Neural cell (in vitro differentiated cells): ENCODE data around the gene TSKU. TPM values are rescaled to one million over a fixed set of nuclear protein-coding genes. Genes with fewer than 3 reads are reported as not detected.

ENCODE experiments used
- H2AFZ ChIP-seq: fragments of 200-600, 300-800 bp; sonication (generic), shearing (Covaris generic); 2 replicates; pipeline ENCODE4 v1.6.0; 2014; ENCODE audit warnings: low read depth, mild to moderate bottlenecking, antibody characterized with exemption, low read length, moderate library complexity
- H3F3A ChIP-seq: fragments of 200-600 bp; shearing (Covaris generic); 2 replicates; pipeline ENCODE4 v1.6.1; 2016; ENCODE audit warnings: mild to moderate bottlenecking, moderate library complexity, mixed read lengths, antibody characterized with exemption, low read length; ENCODE audit not compliant: insufficient read depth, poor library complexity, severe bottlenecking
- H3K27ac ChIP-seq: fragments of 200-600, 300-800 bp; sonication (generic), shearing (Covaris generic); 2 replicates; pipeline ENCODE4 v1.5.1; 2014; ENCODE audit warnings: mild to moderate bottlenecking, low read length, moderate library complexity
- H3K27me3 ChIP-seq: fragments of 300-800, 200-600 bp; sonication (generic), shearing (Covaris generic); 2 replicates; pipeline ENCODE4 v1.6.0; 2014; ENCODE audit warnings: mild to moderate bottlenecking, low read depth, low read length, moderate library complexity; ENCODE audit not compliant: insufficient read depth
- H3K36me3 ChIP-seq: fragments of 300-800, 200-600 bp; sonication (generic), shearing (Covaris generic); 2 replicates; pipeline ENCODE4 v1.5.1; 2014; ENCODE audit warnings: mild to moderate bottlenecking, antibody characterized with exemption, low read length, moderate library complexity; ENCODE audit not compliant: insufficient read depth
- H3K4me2 ChIP-seq: fragments of 300-800, 200-600 bp; sonication (generic), shearing (Covaris generic); 2 replicates; pipeline ENCODE4 v1.6.0; 2014; ENCODE audit warnings: mild to moderate bottlenecking, low read length
- H3K4me3 ChIP-seq: fragments of 300-800, 200-600 bp; sonication (generic), shearing (Covaris generic); 2 replicates; pipeline ENCODE4 v1.5.1; 2014; ENCODE audit warnings: mild to moderate bottlenecking, low read length, moderate library complexity
- H3K79me2 ChIP-seq: fragments of 200-600 bp; shearing (Covaris generic); replicated peaks from 2 replicates; pipeline ENCODE4 v1.6.0; 2014; ENCODE audit warnings: mild to moderate bottlenecking, low read length, moderate library complexity; ENCODE audit not compliant: insufficient read depth
- H3K9ac ChIP-seq: fragments of 300-800, 200-600 bp; sonication (generic), shearing (Covaris generic); 2 replicates; pipeline ENCODE4 v1.6.1; 2016; ENCODE audit warnings: mild to moderate bottlenecking, low read length, mixed read lengths
- H3K9me2 ChIP-seq: fragments of 200-600 bp; shearing (Covaris generic); 2 replicates; pipeline ENCODE4 v1.6.1; 2016; ENCODE audit warnings: mild to moderate bottlenecking, low read length, mixed read lengths; ENCODE audit not compliant: insufficient read depth
- H3K9me3 ChIP-seq: fragments of 200-600, 300-800 bp; sonication (generic), shearing (Covaris generic); 2 replicates; pipeline ENCODE4 v1.6.1; 2016; ENCODE audit warnings: mild to moderate bottlenecking, mixed run types, low read length, moderate library complexity, mixed read lengths
- H4K20me1 ChIP-seq: fragments of 200-600 bp; shearing (Covaris generic); 2 replicates; pipeline ENCODE4 v1.6.1; 2016; ENCODE audit warnings: mild to moderate bottlenecking, mixed run types; ENCODE audit not compliant: insufficient read depth
- EP300 ChIP-seq: fragments of 450-650 bp; conservative IDR thresholded peaks from 2 replicates; pipeline ENCODE4 v1.6.1; 2014; ENCODE audit warnings: antibody characterized with exemption, mild to moderate bottlenecking, moderate library complexity; ENCODE audit not compliant: poor library complexity, severe bottlenecking
- EZH2 ChIP-seq: fragments of 200-600, 300-800 bp; shearing (Covaris generic), sonication (generic); IDR thresholded peaks from 2 replicates; pipeline ENCODE4 v1.6.1; 2014; ENCODE audit warnings: antibody characterized with exemption, low read length, borderline replicate concordance, mild to moderate bottlenecking; ENCODE audit not compliant: insufficient read depth, poor library complexity, severe bottlenecking
- MXI1 ChIP-seq: fragments of 450-650 bp; conservative IDR thresholded peaks from 2 replicates; pipeline ENCODE4 v1.6.1; 2014; ENCODE audit warnings: antibody characterized with exemption, mild to moderate bottlenecking; ENCODE audit not compliant: poor library complexity, severe bottlenecking
- RAD21 ChIP-seq: fragments of 450-650 bp; conservative IDR thresholded peaks from 2 replicates; pipeline ENCODE4 v1.6.1; 2014; ENCODE audit warnings: antibody characterized with exemption, mild to moderate bottlenecking, moderate library complexity
- SMC3 ChIP-seq: fragments of 450-650 bp; conservative IDR thresholded peaks from 2 replicates; pipeline ENCODE4 v1.6.1; 2014; ENCODE audit warnings: antibody characterized with exemption, mild to moderate bottlenecking, moderate library complexity; ENCODE audit not compliant: poor library complexity
- polyA plus RNA-seq: library from polyadenylated mRNA; depleted of rRNA; stranded (reverse); fragments of >200 nt; gene quantifications from 2 replicates; pipeline ENCODE4 v1.2.3, GENCODE V29; 2014
- TF ChIP-seq, protein P1 (sequence below): IDR thresholded peaks from 2 replicates; pipeline ENCODE4 v1.6.1; 2012; ENCODE audit warnings: borderline replicate concordance
- TF ChIP-seq, protein P2 (sequence below): fragments of 450-650 bp; IDR thresholded peaks from 2 replicates; pipeline ENCODE4 v1.5.1; 2014; ENCODE audit warnings: antibody characterized with exemption, mild to moderate bottlenecking, moderate library complexity; ENCODE audit not compliant: poor library complexity, severe bottlenecking

TSKU gene
- polyA plus RNA-seq, 1 donor from 2014 or later: 3.5 TPM

DNA sequence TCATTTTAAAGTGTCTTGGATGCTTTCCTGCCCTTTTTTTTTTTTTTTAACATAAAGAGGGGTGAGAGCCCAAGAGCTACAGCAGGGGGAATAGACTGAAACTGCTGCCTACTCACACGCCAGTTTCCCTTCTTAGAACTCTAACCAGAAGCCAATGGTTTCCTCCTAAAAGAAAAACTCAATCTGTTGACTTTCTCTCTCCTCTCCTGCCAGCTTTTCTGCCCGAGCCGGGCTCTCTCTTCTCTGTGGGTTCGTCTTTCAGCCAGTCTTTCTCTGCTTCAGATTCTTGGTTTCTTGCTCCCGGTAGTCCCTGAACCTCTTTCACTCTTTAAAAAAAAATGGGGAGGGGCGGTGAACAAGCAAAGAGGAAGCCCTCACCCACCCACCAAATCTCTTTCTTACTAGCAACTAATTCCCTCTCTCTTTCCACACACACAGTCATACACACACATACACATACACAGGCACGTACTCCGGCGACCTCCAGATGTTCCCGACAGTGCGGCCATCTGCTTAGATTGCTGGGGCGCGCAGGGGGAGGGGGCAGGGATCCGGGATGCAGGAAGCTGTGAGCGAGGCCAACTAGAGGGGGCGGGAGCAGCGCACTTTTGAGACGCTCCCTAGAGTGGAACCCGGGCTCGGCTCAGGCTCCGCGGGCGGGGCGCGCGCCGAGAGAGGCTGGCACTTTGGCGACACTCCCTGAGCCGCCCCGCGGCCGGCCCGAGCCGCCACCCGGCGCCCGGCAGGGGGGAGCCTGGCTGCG lies 444 bp upstream of the TSKU start:
- Histone ChIP-seq H3K27ac (no peak overlapping the region), H3K9ac (peak overlapping the region; percentile 87)

DNA sequence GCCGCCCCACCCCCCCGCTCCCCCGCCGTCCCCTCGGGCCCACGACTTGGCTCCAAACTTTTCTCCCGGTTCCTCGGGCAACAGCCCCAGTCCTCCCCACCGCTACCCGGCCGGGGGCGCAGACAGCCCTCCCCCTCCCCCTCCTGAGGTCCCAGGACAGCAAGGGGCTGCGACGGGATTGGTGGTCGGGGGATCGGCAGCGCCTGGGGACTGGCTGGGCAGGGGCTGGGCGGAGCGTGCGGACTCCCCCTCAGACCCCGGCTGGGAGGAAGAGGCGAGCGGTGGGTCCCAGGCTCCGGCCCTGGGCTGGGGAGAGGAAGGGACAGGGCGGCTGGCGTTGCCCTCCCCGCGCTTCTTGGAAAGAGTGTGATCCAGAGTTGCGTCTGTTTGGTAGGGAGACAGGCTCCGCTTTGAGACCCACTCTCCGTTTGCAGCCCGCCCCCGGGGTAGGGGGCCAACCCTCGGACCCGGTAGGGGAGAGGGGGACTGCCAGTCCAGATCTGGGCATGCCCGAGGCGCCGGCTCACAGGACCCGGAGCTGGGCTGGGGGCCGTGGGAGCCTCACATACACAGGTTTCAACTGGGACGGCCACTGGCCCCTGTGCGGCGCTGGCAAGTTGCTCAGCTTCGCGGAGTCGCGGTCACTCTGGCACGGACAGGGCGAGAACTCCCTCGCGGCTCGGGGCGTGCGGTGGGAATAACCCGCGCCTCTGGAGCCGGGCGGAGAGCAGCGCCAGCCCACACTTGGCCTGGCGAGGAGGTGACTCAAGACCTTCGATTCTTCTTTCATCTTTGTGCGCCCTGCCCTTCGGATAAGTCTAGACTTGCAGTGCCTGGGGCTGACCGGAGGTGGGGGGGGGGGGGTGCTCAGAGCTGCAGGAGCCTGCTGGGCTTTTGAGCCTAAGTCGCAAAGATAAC lies 999 bp downstream of the TSKU start:
- no peaks in the 10 kb centered on the region for H3F3A ChIP-seq
- peak overlapping the region; percentile 83 for H2AFZ ChIP-seq
- no peak for TF ChIP-seq EP300
- TF ChIP-seq, protein P1, sequence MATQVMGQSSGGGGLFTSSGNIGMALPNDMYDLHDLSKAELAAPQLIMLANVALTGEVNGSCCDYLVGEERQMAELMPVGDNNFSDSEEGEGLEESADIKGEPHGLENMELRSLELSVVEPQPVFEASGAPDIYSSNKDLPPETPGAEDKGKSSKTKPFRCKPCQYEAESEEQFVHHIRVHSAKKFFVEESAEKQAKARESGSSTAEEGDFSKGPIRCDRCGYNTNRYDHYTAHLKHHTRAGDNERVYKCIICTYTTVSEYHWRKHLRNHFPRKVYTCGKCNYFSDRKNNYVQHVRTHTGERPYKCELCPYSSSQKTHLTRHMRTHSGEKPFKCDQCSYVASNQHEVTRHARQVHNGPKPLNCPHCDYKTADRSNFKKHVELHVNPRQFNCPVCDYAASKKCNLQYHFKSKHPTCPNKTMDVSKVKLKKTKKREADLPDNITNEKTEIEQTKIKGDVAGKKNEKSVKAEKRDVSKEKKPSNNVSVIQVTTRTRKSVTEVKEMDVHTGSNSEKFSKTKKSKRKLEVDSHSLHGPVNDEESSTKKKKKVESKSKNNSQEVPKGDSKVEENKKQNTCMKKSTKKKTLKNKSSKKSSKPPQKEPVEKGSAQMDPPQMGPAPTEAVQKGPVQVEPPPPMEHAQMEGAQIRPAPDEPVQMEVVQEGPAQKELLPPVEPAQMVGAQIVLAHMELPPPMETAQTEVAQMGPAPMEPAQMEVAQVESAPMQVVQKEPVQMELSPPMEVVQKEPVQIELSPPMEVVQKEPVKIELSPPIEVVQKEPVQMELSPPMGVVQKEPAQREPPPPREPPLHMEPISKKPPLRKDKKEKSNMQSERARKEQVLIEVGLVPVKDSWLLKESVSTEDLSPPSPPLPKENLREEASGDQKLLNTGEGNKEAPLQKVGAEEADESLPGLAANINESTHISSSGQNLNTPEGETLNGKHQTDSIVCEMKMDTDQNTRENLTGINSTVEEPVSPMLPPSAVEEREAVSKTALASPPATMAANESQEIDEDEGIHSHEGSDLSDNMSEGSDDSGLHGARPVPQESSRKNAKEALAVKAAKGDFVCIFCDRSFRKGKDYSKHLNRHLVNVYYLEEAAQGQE: no peak
- peak overlapping the region; percentile 99 for H3K4me3 ChIP-seq
- no peaks in the 10 kb centered on the region for H3K27me3 ChIP-seq
- no peaks in the 10 kb centered on the region for H3K36me3 ChIP-seq
- H4K20me1 ChIP-seq: no peaks in the 10 kb centered on the region
- no peak overlapping the region for H3K27ac ChIP-seq
- peak overlapping the region; percentile 70 for H3K4me2 ChIP-seq
- no peaks in the 10 kb centered on the region for H3K9me2 ChIP-seq
- H3K79me2 ChIP-seq: peaks cover 51% of the 10 kb centered on the region
- peak overlapping the region; percentile 87 for H3K9ac ChIP-seq
- H3K9me3 ChIP-seq: no peaks in the 10 kb centered on the region

More for the DNA sequence above, 444 bp upstream of the TSKU start:
- Histone ChIP-seq H3K9me2 (no peaks in the 10 kb centered on the region), H3K27me3 (no peaks in the 10 kb centered on the region), H3K9me3 (no peaks in the 10 kb centered on the region), H3K79me2 (peaks cover 38% of the 10 kb centered on the region), H3K36me3 (no peaks in the 10 kb centered on the region), H3K4me3 (peak overlapping the region; percentile 99), H3K4me2 (peak overlapping the region; percentile 35), H3F3A (no peaks in the 10 kb centered on the region), H4K20me1 (no peaks in the 10 kb centered on the region), H2AFZ (peak overlapping the region; percentile 29)
- TF ChIP-seq, protein P2, sequence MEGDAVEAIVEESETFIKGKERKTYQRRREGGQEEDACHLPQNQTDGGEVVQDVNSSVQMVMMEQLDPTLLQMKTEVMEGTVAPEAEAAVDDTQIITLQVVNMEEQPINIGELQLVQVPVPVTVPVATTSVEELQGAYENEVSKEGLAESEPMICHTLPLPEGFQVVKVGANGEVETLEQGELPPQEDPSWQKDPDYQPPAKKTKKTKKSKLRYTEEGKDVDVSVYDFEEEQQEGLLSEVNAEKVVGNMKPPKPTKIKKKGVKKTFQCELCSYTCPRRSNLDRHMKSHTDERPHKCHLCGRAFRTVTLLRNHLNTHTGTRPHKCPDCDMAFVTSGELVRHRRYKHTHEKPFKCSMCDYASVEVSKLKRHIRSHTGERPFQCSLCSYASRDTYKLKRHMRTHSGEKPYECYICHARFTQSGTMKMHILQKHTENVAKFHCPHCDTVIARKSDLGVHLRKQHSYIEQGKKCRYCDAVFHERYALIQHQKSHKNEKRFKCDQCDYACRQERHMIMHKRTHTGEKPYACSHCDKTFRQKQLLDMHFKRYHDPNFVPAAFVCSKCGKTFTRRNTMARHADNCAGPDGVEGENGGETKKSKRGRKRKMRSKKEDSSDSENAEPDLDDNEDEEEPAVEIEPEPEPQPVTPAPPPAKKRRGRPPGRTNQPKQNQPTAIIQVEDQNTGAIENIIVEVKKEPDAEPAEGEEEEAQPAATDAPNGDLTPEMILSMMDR: no peak
- TF ChIP-seq, protein P1: no peak
- TF ChIP-seq SMC3: no peak
- TF ChIP-seq RAD21: no peak
- no peak for TF ChIP-seq EZH2
- TF ChIP-seq MXI1: no peak
